Esophagus squamous epithelium (tissue), 5 donors: ENCODE measurements around the gene RAB19. TPM values are rescaled to one million over a fixed set of nuclear protein-coding genes. Genes with fewer than 3 reads are reported as not detected.
"Not testable (repeated sequence)": the region's sequence is repeated elsewhere in the genome, so short reads cannot be mapped to it uniquely, and the experiment has no call there.

ENCODE experiments used
- DNase-seq: peaks from one replicate; lab custom pipeline; 2025; lab: John Stamatoyannopoulos, UW
- H3K27ac ChIP-seq, 4 donors: fragments of 200-600 bp; sonication (generic); one replicate each; pipeline ENCODE4 v1.5.1; 2016 to 2019; ENCODE audit warnings: mild to moderate bottlenecking in 1 of 4
- H3K27me3 ChIP-seq, 4 donors: fragments of 200-600 bp; sonication (generic); 1 replicate in 3 of 4; 2 replicates in 1 of 4; pipeline versions ENCODE4 v1.5.1 to v1.6.0; 2017 to 2021; ENCODE audit warnings: antibody characterized with exemption in 1 of 4
- H3K36me3 ChIP-seq, 3 donors: fragments of 200-600 bp; sonication (generic); one replicate each; pipeline ENCODE4 v1.5.1; 2016 to 2019
- H3K4me1 ChIP-seq, 3 donors: fragments of 200-600 bp; sonication (generic); one replicate each; pipeline ENCODE4 v1.5.1; 2017 to 2019
- H3K4me3 ChIP-seq, 4 donors: fragments of 200-600 bp; sonication (generic); 1 replicate in 3 of 4; 2 replicates in 1 of 4; pipeline ENCODE4 v1.5.1; 2016 to 2019; ENCODE audit warnings: mild to moderate bottlenecking in 2 of 4, moderate library complexity in 1 of 4
- H3K9me3 ChIP-seq, 3 donors: fragments of 200-600 bp; sonication (generic); one replicate each; pipeline ENCODE4 v1.5.1; 2016 to 2019
- POLR2A ChIP-seq, 4 donors: fragments of 450-650 bp; IDR thresholded peaks; one replicate each; pipeline ENCODE4 v1.6.1; 2017; ENCODE audit warnings: antibody characterized with exemption in 4 of 4, mild to moderate bottlenecking in 4 of 4, moderate library complexity in 3 of 4
- WGBS, 2 donors: methylation state at CpG; one replicate each; pipeline ENCODE4 v1.1.5; 2018; 5-methylcytosine and 5-hydroxymethylcytosine counted together
- intact Hi-C: fragments of 100-400 bp; cut with DNase I; formaldehyde crosslinking; loops from one replicate; pipeline ENCODE4 v1.15.0; 2022
- total RNA-seq, 4 donors: library from RNA; depleted of rRNA; stranded (reverse); fragments of >200 nt; gene quantifications; one replicate each; pipeline ENCODE4 v1.1.0, GENCODE V29; 2016
- TF ChIP-seq, protein P1 (sequence below), 6 experiments: fragments of 450-650 bp in 4 of 6; fragments of 200-600 bp in 2 of 6; sonication (generic) in 2 of 6; IDR thresholded peaks; one replicate each; pipeline ENCODE4 v1.5.1; 2016 to 2019; ENCODE audit warnings: antibody characterized with exemption in 6 of 6, mild to moderate bottlenecking in 4 of 6, moderate library complexity in 4 of 6
- donor health status: DM: yes; HTN: yes; CAD: no.

The RAB19 gene
- total RNA-seq, 4 donors from 2014 or later, result 0.57 to 0.68 TPM; not detected in 2

GRCh38 chr7:140416560-140416959, 12.7 kb downstream of the RAB19 start:
- no peaks in the 10 kb centered on the region for H3K4me1 ChIP-seq
- no peaks in the 10 kb centered on the region for H3K36me3 ChIP-seq
- no peaks in the 10 kb centered on the region for H3K27me3 ChIP-seq
- H3K27ac ChIP-seq, result no peak overlapping the region
- TF ChIP-seq, protein P1, sequence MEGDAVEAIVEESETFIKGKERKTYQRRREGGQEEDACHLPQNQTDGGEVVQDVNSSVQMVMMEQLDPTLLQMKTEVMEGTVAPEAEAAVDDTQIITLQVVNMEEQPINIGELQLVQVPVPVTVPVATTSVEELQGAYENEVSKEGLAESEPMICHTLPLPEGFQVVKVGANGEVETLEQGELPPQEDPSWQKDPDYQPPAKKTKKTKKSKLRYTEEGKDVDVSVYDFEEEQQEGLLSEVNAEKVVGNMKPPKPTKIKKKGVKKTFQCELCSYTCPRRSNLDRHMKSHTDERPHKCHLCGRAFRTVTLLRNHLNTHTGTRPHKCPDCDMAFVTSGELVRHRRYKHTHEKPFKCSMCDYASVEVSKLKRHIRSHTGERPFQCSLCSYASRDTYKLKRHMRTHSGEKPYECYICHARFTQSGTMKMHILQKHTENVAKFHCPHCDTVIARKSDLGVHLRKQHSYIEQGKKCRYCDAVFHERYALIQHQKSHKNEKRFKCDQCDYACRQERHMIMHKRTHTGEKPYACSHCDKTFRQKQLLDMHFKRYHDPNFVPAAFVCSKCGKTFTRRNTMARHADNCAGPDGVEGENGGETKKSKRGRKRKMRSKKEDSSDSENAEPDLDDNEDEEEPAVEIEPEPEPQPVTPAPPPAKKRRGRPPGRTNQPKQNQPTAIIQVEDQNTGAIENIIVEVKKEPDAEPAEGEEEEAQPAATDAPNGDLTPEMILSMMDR (IDR thresholded peaks at IDR 0.05), result no peak
- TF ChIP-seq POLR2A (IDR thresholded peaks at IDR 0.05), result no peak
- no peak for DNase-seq
- no peaks in the 10 kb centered on the region for H3K9me3 ChIP-seq
- WGBS, 2 donors, result 81 to 94% methylated on average over 5 to 8 of the region's 8 CpGs
- H3K4me3 ChIP-seq, result no peak overlapping the region
- intact Hi-C loops, result no loop called here

- TF ChIP-seq, protein P1 (IDR thresholded peaks at IDR 0.05), result no peak
- no peak for TF ChIP-seq POLR2A (IDR thresholded peaks at IDR 0.05)
- no peaks in the 10 kb centered on the region for H3K4me1 ChIP-seq
- H3K27ac ChIP-seq, result no peak overlapping the region
- no peaks in the 10 kb centered on the region for H3K27me3 ChIP-seq
- H3K9me3 ChIP-seq, result no peaks in the 10 kb centered on the region
- 67 to 84% methylated on average over 5 to 7 of the region's 8 CpGs for WGBS, 2 donors
- no peaks in the 10 kb centered on the region for H3K36me3 ChIP-seq
- no peak for DNase-seq
- intact Hi-C loops, result no loop called here
- no peak overlapping the region for H3K4me3 ChIP-seq
Observed at GRCh38 chr7:140417456-140418155, 13.7 kb downstream of the RAB19 start.

DNA sequence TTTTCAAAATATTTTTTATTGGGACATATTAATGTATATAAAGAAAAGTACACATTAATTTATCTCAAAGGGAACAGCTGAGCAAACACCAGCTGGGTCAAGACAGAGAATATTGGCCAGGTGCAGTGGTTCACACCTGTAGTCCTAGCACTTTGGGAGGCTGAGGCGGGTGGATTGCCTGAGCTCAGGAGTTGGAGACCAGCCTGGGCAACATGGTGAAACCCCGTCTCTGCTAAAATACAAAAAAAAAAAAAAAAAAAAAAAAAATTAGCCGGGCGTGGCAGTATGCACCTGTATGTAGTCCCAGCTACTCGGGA, 14.3 kb downstream of the RAB19 start:
- WGBS, 2 donors, result 80 to 88% methylated on average over 4 to 5 of the region's 5 CpGs
- H3K4me1 ChIP-seq, H3K9me3 ChIP-seq, DNase-seq, intact Hi-C loops, H3K4me3 ChIP-seq, H3K27ac ChIP-seq, H3K36me3 ChIP-seq, H3K27me3 ChIP-seq: not testable (repeated sequence)

GRCh38 chr7:140418653-140419052, 14.8 kb downstream of the RAB19 start:
- no peak for TF ChIP-seq POLR2A (IDR thresholded peaks at IDR 0.05)
- TF ChIP-seq, protein P1 (IDR thresholded peaks at IDR 0.05), result no peak
- no peak for DNase-seq
- no peaks in the 10 kb centered on the region for H3K9me3 ChIP-seq
- H3K4me1 ChIP-seq, result no peaks in the 10 kb centered on the region
- H3K27me3 ChIP-seq, result no peaks in the 10 kb centered on the region
- WGBS, 2 donors, result 83 to 96% methylated on average over 4 of the region's 4 CpGs
- H3K36me3 ChIP-seq, result no peaks in the 10 kb centered on the region
- no peak overlapping the region for H3K4me3 ChIP-seq
- intact Hi-C loops, result no loop called here
- H3K27ac ChIP-seq, result no peak overlapping the region

DNA sequence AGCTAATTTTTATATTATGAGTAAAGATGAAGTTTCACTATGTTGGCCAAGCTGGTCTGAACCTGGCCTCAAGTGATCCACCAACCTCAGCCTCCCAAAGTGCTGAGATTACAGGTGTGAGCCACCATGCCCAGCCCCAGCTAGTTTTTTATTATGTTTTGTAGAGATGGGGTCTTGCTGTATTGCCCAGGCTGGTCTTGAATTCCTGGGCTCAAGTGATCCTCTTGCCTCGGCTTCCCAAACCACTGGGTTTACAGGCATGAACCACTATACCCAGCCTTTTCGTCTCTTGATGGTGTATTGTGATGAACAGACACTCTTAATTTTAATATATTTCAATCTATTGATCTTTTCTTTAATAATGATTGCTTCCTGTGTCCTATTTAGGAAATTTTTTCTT, 17.7 kb downstream of the RAB19 start:
- intact Hi-C loops, result no loop called here
- no peak for TF ChIP-seq POLR2A (IDR thresholded peaks at IDR 0.05)
- TF ChIP-seq, protein P1 (IDR thresholded peaks at IDR 0.05), result no peak
- 83 to 95% methylated on average over 2 of the region's 2 CpGs for WGBS, 2 donors

DNA sequence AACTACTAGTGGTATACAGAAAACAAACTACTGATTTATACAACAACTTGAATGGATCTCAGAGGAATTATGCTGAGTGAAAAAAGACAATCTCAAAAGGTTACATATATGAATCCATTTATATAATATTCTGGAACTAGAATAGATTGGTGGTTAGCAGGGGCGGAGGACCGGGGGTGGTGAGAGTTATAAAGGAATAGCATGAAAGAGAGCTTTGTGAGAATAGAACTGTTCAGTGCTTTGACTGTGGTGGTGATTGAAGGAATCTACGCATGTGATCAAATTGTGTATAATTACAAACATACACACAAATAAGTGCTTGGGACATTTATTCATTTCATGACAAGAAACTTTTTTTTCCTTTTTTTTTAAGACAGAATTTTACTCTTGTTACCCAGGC, 19.6 kb downstream of the RAB19 start:
- Histone ChIP-seq H3K4me3 (no peak overlapping the region), H3K27me3 (no peaks in the 10 kb centered on the region)
- WGBS, 2 donors, result 83 to 93% methylated on average over 3 of the region's 3 CpGs

More for the DNA sequence above, 17.7 kb downstream of the RAB19 start:
- no peak overlapping the region for H3K4me3 ChIP-seq
- no peaks in the 10 kb centered on the region for H3K9me3 ChIP-seq
- H3K36me3 ChIP-seq, result no peaks in the 10 kb centered on the region
- H3K27me3 ChIP-seq, result no peaks in the 10 kb centered on the region
- no peaks in the 10 kb centered on the region for H3K4me1 ChIP-seq
- DNase-seq, result no peak
- H3K27ac ChIP-seq, result no peak overlapping the region

More for the DNA sequence above, 19.6 kb downstream of the RAB19 start:
- Histone ChIP-seq H3K27ac (no peak overlapping the region), H3K36me3 (no peaks in the 10 kb centered on the region), H3K9me3 (no peaks in the 10 kb centered on the region), H3K4me1 (no peaks in the 10 kb centered on the region)
- DNase-seq, result no peak
- TF ChIP-seq, protein P1 (IDR thresholded peaks at IDR 0.05), result no peak
- no peak for TF ChIP-seq POLR2A (IDR thresholded peaks at IDR 0.05)
- intact Hi-C loops, result no loop called here
